Smooth muscle cell (in vitro differentiated cells): ENCODE results near the gene NDE1. TPM values are rescaled to one million over a fixed set of nuclear protein-coding genes. Genes with fewer than 3 reads are reported as not detected.
"Not testable (repeated sequence)": the region's sequence is repeated elsewhere in the genome, so short reads cannot be mapped to it uniquely, and the experiment has no call there.

Experiments used
- DNase-seq: peaks from one replicate; lab custom pipeline; 2025; ENCODE audit not compliant: unreplicated experiment; lab: John Stamatoyannopoulos, UW
- H2AFZ ChIP-seq: fragments of 200-600 bp; sonication (generic); 2 replicates; pipeline ENCODE4 v1.6.0; 2016; ENCODE audit warnings: antibody characterized with exemption, low read depth, mild to moderate bottlenecking
- H3F3A ChIP-seq: fragments of 200-600 bp; sonication (generic); 2 replicates; pipeline ENCODE4 v1.6.0; 2017; ENCODE audit warnings: antibody characterized with exemption, low read depth
- H3K27ac ChIP-seq: fragments of 200-600 bp; sonication (generic); 2 replicates; pipeline ENCODE4 v1.5.1; 2016; ENCODE audit warnings: low read depth, mild to moderate bottlenecking
- H3K27me3 ChIP-seq: fragments of 200-600 bp; sonication (generic); 2 replicates; pipeline ENCODE4 v1.6.1; 2016; ENCODE audit warnings: low read depth, mild to moderate bottlenecking
- H3K36me3 ChIP-seq: fragments of 200-600 bp; sonication (generic); 2 replicates; pipeline ENCODE4 v1.5.1; 2016; ENCODE audit warnings: low read depth
- H3K4me1 ChIP-seq: fragments of 200-600 bp; sonication (generic); 2 replicates; pipeline ENCODE4 v1.5.1; 2016; ENCODE audit warnings: low read depth
- H3K4me2 ChIP-seq: fragments of 200-600 bp; sonication (generic); 2 replicates; pipeline ENCODE4 v1.6.0; 2016; ENCODE audit warnings: mild to moderate bottlenecking
- H3K4me3 ChIP-seq: fragments of 200-600 bp; sonication (generic); 2 replicates; pipeline ENCODE4 v1.5.1; 2016; ENCODE audit warnings: mild to moderate bottlenecking
- H3K79me2 ChIP-seq: fragments of 200-600 bp; sonication (generic); 2 replicates; pipeline ENCODE4 v1.6.0; 2016; ENCODE audit warnings: low read depth, mild to moderate bottlenecking
- H3K9ac ChIP-seq: fragments of 200-600 bp; sonication (generic); 2 replicates; pipeline ENCODE4 v1.6.0; 2016; ENCODE audit warnings: low read depth
- H3K9me3 ChIP-seq: fragments of 200-600 bp; sonication (generic); replicated peaks from 2 replicates; pipeline ENCODE4 v1.5.1; 2016; ENCODE audit warnings: low read depth
- H4K20me1 ChIP-seq: fragments of 200-600 bp; sonication (generic); 2 replicates; pipeline ENCODE4 v1.6.0; 2016; ENCODE audit warnings: low read depth
- WGBS: methylation state at CpG from one replicate; pipeline ENCODE4 v1.1.7; 2016; ENCODE audit warnings: low lambda C conversion rate; 5-methylcytosine and 5-hydroxymethylcytosine counted together
- polyA plus RNA-seq: library from polyadenylated mRNA; unstranded; fragments of >200 nt; fragmentation: Nextera tagmentation; extraction: Ambion mirVana; gene quantifications from 2 replicates; pipeline ENCODE4 v1.2.1, GENCODE V29; 2016
- total RNA-seq: library from RNA; depleted of rRNA; stranded (reverse); fragments of >200 nt; gene quantifications from 2 replicates; pipeline ENCODE4 v1.2.3, GENCODE V29; 2014
- TF ChIP-seq, protein P1 (sequence below): fragments of 200-600 bp; sonication (generic); IDR thresholded peaks from 2 replicates; pipeline ENCODE4 v1.5.1; 2017; ENCODE audit warnings: borderline replicate concordance, mild to moderate bottlenecking, antibody characterized with exemption; ENCODE audit not compliant: insufficient read depth, poor library complexity, severe bottlenecking

Gene NDE1
- total and polyA plus RNA-seq, 2 experiments from 2014 or later: 12.2 to 17.9 TPM

DNA sequence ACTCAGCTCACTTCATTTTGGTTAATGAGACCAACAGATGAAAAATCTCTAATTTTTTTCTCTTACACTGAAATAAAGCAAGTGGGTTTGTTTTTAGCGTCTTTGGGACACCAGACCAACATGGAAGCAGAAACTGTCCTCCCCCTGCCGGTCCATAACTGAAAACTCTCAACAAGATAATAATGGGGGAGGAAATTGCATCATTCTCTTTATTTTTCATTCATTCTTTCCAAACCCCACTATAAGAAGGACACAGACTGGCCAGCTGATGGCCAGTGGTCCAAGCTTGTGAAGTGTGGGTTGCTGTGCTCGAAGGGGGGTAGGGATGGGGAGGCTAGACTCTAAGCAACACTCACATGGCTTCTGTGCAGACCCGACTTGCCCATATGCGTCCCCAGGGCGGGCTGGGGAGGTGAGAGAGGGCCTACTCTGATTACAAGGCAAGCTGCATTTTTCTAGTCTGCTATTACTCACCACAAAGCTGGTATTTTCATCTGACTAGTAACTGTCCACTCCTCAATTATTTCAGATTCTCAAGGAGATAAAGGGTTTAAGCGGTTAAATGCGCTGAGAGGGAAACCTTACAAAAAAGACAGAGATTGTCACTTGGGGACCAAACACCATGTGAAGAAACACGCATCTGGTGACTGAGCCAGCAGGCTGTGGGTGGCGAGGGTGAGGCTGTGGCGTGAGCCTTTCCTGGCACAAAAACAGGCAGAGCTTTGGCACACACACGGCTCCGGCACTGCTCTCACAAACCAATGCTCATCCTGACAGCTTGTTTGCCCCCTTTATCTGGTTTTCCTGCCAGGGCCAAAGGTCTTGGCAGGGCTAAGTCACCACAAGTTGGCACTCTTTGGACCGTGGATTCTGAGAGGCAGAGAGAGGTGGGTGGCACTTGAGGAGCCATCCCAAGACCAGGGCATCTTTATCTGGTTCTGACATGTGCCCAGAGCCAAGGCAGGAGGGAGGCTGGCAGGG lies 45.3 kb upstream of the NDE1 start:
- H3F3A ChIP-seq: no peaks in the 10 kb centered on the region
- no peak overlapping the region for H3K9ac ChIP-seq
- no peak overlapping the region for H3K4me2 ChIP-seq
- H3K27ac ChIP-seq: no peak overlapping the region
- H3K4me1 ChIP-seq: no peaks in the 10 kb centered on the region
- WGBS: 86% methylated on average over 14 of the region's 14 CpGs
- no peak for DNase-seq
- H3K79me2 ChIP-seq: no peaks in the 10 kb centered on the region
- no peak overlapping the region for H2AFZ ChIP-seq
- H3K36me3 ChIP-seq: peaks cover 24% of the 10 kb centered on the region
- TF ChIP-seq, protein P1, sequence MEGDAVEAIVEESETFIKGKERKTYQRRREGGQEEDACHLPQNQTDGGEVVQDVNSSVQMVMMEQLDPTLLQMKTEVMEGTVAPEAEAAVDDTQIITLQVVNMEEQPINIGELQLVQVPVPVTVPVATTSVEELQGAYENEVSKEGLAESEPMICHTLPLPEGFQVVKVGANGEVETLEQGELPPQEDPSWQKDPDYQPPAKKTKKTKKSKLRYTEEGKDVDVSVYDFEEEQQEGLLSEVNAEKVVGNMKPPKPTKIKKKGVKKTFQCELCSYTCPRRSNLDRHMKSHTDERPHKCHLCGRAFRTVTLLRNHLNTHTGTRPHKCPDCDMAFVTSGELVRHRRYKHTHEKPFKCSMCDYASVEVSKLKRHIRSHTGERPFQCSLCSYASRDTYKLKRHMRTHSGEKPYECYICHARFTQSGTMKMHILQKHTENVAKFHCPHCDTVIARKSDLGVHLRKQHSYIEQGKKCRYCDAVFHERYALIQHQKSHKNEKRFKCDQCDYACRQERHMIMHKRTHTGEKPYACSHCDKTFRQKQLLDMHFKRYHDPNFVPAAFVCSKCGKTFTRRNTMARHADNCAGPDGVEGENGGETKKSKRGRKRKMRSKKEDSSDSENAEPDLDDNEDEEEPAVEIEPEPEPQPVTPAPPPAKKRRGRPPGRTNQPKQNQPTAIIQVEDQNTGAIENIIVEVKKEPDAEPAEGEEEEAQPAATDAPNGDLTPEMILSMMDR: no peak
- H3K27me3 ChIP-seq: no peaks in the 10 kb centered on the region
- H3K4me3 ChIP-seq: no peak overlapping the region
- H4K20me1 ChIP-seq: peaks cover 26% of the 10 kb centered on the region
- no peaks in the 10 kb centered on the region for H3K9me3 ChIP-seq

DNA sequence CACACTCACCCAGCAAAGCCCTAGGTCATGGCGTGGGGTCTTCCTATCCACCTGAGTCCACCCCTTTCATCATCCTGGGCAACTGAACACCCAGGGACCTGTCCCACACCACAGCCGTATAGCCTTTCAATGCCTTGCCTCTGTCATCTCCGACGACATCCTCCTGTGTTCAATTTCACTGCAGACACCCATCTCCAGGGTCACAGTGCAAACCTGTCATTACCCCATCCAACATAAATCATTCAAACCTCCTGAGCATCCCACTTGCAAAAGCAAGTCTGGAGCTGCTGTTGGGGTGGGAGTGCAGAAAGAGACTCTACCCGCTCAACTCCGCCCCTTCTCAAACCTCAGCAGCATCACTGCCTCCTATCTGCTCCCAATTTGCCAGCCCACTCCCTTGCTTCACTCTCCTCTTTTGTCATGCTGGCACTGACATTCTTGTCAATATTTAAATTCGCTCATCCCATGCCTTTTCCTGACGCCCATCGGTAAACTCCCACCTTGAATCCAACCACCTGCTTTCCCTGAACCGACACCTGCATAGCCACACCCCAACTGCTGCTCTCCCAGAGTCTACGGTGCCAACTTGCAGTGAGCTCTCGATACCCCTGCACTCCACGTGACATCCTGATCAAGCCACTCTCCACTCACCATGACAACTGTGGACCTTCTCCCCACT lies 44.1 kb upstream of the NDE1 start:
- Histone ChIP-seq H3K4me1 (no peaks in the 10 kb centered on the region), H3K9me3 (no peaks in the 10 kb centered on the region), H3K27ac (no peak overlapping the region), H3K4me3 (no peak overlapping the region), H3F3A (no peaks in the 10 kb centered on the region), H3K9ac (no peak overlapping the region), H4K20me1 (peaks cover 26% of the 10 kb centered on the region), H3K4me2 (no peak overlapping the region), H2AFZ (no peak overlapping the region), H3K27me3 (no peaks in the 10 kb centered on the region), H3K79me2 (no peaks in the 10 kb centered on the region), H3K36me3 (peaks cover 29% of the 10 kb centered on the region)
- WGBS: 92% methylated on average over 13 of the region's 13 CpGs
- TF ChIP-seq, protein P1: no peak
- DNase-seq: no peak

DNA sequence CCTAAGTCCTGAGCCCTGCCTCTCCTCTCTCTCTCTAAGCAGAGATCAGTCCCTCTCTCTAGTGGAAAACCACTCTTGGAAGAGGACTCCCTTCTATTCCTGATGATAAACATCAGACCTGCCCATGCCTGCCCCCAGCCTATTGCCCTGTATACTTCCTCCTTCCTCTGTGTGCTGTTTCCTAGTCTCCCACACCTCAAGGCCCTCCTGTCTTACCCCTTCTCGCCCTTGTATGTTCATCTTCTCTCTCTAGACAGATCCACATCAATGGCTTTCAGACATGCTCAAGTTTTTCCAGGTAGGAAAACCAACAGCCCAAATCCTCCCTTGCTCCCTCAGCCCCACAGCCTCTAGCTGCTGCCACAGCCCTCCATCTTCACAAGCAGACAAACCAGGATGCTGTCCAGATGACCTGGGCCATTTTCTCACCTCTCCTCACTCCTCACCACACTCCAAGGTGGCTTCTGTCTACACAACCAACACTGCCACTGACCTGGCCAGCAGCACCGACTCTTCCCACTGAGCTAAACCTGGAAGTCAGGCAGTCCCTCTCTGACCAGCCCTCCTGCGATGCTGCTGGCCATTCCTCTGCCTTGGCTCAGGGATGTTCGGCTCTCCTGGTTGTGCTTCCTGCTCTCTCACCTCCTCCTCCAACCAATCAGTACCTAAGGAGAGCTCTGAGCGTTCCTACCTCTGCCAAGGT lies 43.4 kb upstream of the NDE1 start:
- Histone ChIP-seq H3K4me2 (no peak overlapping the region), H3K9me3 (no peaks in the 10 kb centered on the region), H3K79me2 (no peaks in the 10 kb centered on the region), H2AFZ (no peak overlapping the region), H3K9ac (no peak overlapping the region), H3K27ac (no peak overlapping the region), H3K4me1 (no peaks in the 10 kb centered on the region), H3F3A (no peaks in the 10 kb centered on the region), H3K27me3 (no peaks in the 10 kb centered on the region), H3K36me3 (peaks cover 29% of the 10 kb centered on the region), H4K20me1 (peaks cover 26% of the 10 kb centered on the region), H3K4me3 (no peak overlapping the region)
- 98% methylated on average over 5 of the region's 5 CpGs for WGBS
- TF ChIP-seq, protein P1: no peak
- DNase-seq: no peak

DNA sequence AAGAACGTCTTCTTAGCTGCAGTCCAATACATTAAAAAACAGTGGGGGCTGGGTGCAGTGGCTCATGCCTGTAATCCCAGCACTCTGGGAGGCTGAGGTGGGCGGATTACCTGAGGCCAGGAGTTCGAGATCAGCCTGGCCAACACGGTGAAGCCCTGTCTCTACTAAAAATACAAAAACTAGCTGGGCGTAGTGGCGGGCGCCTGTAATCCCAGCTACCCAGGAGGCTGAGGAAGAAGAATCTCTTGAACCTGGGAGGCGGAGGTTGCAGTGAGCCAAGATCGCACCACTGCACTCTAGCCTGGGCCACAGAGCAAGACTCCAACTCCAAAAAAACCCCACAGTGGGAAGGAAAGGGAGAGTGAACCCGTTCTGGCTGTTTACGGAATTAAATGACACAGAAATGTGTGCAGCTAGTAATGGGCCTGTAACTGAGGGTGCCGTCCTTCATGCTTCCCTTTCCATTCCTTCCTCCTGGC lies 42.8 kb upstream of the NDE1 start:
- not testable (repeated sequence) for H3F3A ChIP-seq, H3K79me2 ChIP-seq, H3K9me3 ChIP-seq, H3K9ac ChIP-seq, H3K4me1 ChIP-seq, H3K27me3 ChIP-seq, H3K4me3 ChIP-seq, H3K27ac ChIP-seq, H3K4me2 ChIP-seq, DNase-seq, H2AFZ ChIP-seq
- peaks cover 20% of the 10 kb centered on the region for H4K20me1 ChIP-seq
- WGBS: 97% methylated on average over 12 of the region's 12 CpGs
- H3K36me3 ChIP-seq: peaks cover 32% of the 10 kb centered on the region
